Panc1 (cell line): ENCODE data around the gene CEP68. TPM values are rescaled to one million over a fixed set of nuclear protein-coding genes. Genes with fewer than 3 reads are reported as not detected.

Experiments used
- ATAC-seq: fragments of 200-7000 bp; cut with Tn5 transposase; 2 replicates; pipeline ENCODE4 v1.9.1; 2020; ENCODE audit warnings: mild to moderate bottlenecking, moderate library complexity
- BruUV-seq: library from RNA; stranded (reverse); fragments of 400-500 nt; replicated peaks from 2 replicates; lab custom pipeline; 2021; lab: Mats Ljungman, UMichigan
- CTCF ChIA-PET: fragments of 300-600 bp; sonication (Branson Sonifier 250); formaldehyde crosslinking; loops from one replicate; lab custom pipeline; 2022; ENCODE audit warnings: antibody characterized with exemption; lab: Charles Lee
- POLR2A ChIA-PET: fragments of 300-600 bp; sonication (Branson Sonifier 250); formaldehyde crosslinking; loops from one replicate; lab custom pipeline; 2022; ENCODE audit warnings: antibody characterized with exemption; lab: Charles Lee
- DNase-seq: peaks from one replicate; pipeline ENCODE4 v3.0.0-alpha.2; 2010; ENCODE audit warnings: low read depth, low spot score
- H3K27ac ChIP-seq: 2 replicates; pipeline ENCODE4 v1.5.1; 2011; ENCODE audit warnings: mild to moderate bottlenecking, low read length, inconsistent platforms
- H3K27me3 ChIP-seq: fragments of 200-500 bp; sonication (Bioruptor generic); 2 replicates; pipeline ENCODE4 v1.6.0; 2014; ENCODE audit warnings: low read length, inconsistent platforms; ENCODE audit not compliant: control insufficient read depth, insufficient read depth
- H3K36me3 ChIP-seq: fragments of 200-500 bp; sonication (Bioruptor generic); 2 replicates; pipeline ENCODE4 v1.5.1; 2014; ENCODE audit warnings: inconsistent platforms, mild to moderate bottlenecking, low read length, moderate library complexity; ENCODE audit not compliant: control insufficient read depth, insufficient read depth
- H3K4me1 ChIP-seq: 2 replicates; pipeline ENCODE4 v1.5.1; 2011; ENCODE audit warnings: inconsistent platforms, mild to moderate bottlenecking, low read length, moderate library complexity; ENCODE audit not compliant: control insufficient read depth, insufficient read depth
- H3K4me3 ChIP-seq, 2 experiments: 2 replicates each; pipeline ENCODE4 v1.5.1; 2011 to 2012; ENCODE audit warnings: low read depth in 2 of 2, low read length in 2 of 2, mild to moderate bottlenecking in 2 of 2, inconsistent platforms in 1 of 2, moderate library complexity in 1 of 2
- H3K9me3 ChIP-seq: fragments of 200-500 bp; sonication (Bioruptor generic); 2 replicates; pipeline ENCODE4 v1.5.1; 2014; ENCODE audit warnings: low read depth, mild to moderate bottlenecking, inconsistent platforms, low read length, moderate library complexity; ENCODE audit not compliant: control insufficient read depth, insufficient read depth
- POLR2AphosphoS5 ChIP-seq: IDR thresholded peaks from 2 replicates; pipeline ENCODE4 v1.6.1; 2012; ENCODE audit warnings: mild to moderate bottlenecking, low read depth, low read length, moderate library complexity
- SIN3A ChIP-seq: IDR thresholded peaks from 2 replicates; pipeline ENCODE4 v1.6.1; 2012; ENCODE audit warnings: low read depth, mild to moderate bottlenecking, low read length, moderate library complexity, borderline replicate concordance; ENCODE audit not compliant: insufficient read depth
- TCF7L2 ChIP-seq: IDR thresholded peaks from 2 replicates; pipeline ENCODE4 v1.6.1; 2011; ENCODE audit warnings: mild to moderate bottlenecking, low read depth, low read length, inconsistent platforms
- in situ Hi-C: cut with HindIII; loops from 2 replicates; pipeline ENCODE4 v1.10.0; 2016; ENCODE audit warnings: low sequenced_read_pairs, low pct_unique_long_range_greater_than_20kb
- intact Hi-C: fragments of 100-400 bp; cut with micrococcal nuclease; formaldehyde crosslinking; loops from one replicate; pipeline ENCODE4 v1.10.0; 2022; ENCODE audit not compliant: unreplicated experiment
- total RNA-seq: library from RNA; stranded (reverse); gene quantifications from one replicate; pipeline ENCODE4 v1.2.1, GENCODE V29; 2021; ENCODE audit not compliant: unreplicated experiment
- TF ChIP-seq, protein P1 (sequence below): fragments of 450-650 bp; IDR thresholded peaks from 2 replicates; pipeline ENCODE4 v1.5.1; 2017; ENCODE audit warnings: mild to moderate bottlenecking
- TF ChIP-seq, protein P2 (sequence below), 2 experiments: IDR thresholded peaks; 2 replicates each; pipeline ENCODE4 v1.6.1; 2011 to 2012; ENCODE audit warnings: low read depth in 2 of 2, control low read depth in 1 of 2, low read length in 1 of 2, mild to moderate bottlenecking in 1 of 2, moderate library complexity in 1 of 2; ENCODE audit not compliant: insufficient read depth in 1 of 2

Gene CEP68
- total RNA-seq, 1 experiment from 2014 or later: 13.3 TPM

GRCh38 chr2:65031341-65032018, 24.7 kb upstream of the CEP68 start:
- POLR2A ChIA-PET: no interaction called here
- H3K4me3 ChIP-seq: no peak overlapping the region
- no peaks in the 10 kb centered on the region for H3K9me3 ChIP-seq

GRCh38 chr2:65032019-65032975, 23.9 kb upstream of the CEP68 start:
- CTCF ChIA-PET: interaction anchor here (0.6 to 1.2 kb wide), 4 partner anchors 115 to 634 kb away, joined by 3 to 12 read pairs (median 4); no protein-coding TSS in a partner anchor
- no peak overlapping the region for H3K4me3 ChIP-seq
- H3K9me3 ChIP-seq: no peaks in the 10 kb centered on the region
- BruUV-seq: no TSS peak
- ATAC-seq (no peak), DNase-seq (no peak)
- no peaks in the 10 kb centered on the region for H3K27me3 ChIP-seq
- no peaks in the 10 kb centered on the region for H3K4me1 ChIP-seq
- no peak overlapping the region for H3K27ac ChIP-seq
- intact Hi-C loops: no loop called here
- no peaks in the 10 kb centered on the region for H3K36me3 ChIP-seq
- in situ Hi-C loops: no loop called here
- POLR2A ChIA-PET: no interaction called here
- TF ChIP-seq, protein P1, sequence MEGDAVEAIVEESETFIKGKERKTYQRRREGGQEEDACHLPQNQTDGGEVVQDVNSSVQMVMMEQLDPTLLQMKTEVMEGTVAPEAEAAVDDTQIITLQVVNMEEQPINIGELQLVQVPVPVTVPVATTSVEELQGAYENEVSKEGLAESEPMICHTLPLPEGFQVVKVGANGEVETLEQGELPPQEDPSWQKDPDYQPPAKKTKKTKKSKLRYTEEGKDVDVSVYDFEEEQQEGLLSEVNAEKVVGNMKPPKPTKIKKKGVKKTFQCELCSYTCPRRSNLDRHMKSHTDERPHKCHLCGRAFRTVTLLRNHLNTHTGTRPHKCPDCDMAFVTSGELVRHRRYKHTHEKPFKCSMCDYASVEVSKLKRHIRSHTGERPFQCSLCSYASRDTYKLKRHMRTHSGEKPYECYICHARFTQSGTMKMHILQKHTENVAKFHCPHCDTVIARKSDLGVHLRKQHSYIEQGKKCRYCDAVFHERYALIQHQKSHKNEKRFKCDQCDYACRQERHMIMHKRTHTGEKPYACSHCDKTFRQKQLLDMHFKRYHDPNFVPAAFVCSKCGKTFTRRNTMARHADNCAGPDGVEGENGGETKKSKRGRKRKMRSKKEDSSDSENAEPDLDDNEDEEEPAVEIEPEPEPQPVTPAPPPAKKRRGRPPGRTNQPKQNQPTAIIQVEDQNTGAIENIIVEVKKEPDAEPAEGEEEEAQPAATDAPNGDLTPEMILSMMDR: no peak
- TF ChIP-seq, protein P2, sequence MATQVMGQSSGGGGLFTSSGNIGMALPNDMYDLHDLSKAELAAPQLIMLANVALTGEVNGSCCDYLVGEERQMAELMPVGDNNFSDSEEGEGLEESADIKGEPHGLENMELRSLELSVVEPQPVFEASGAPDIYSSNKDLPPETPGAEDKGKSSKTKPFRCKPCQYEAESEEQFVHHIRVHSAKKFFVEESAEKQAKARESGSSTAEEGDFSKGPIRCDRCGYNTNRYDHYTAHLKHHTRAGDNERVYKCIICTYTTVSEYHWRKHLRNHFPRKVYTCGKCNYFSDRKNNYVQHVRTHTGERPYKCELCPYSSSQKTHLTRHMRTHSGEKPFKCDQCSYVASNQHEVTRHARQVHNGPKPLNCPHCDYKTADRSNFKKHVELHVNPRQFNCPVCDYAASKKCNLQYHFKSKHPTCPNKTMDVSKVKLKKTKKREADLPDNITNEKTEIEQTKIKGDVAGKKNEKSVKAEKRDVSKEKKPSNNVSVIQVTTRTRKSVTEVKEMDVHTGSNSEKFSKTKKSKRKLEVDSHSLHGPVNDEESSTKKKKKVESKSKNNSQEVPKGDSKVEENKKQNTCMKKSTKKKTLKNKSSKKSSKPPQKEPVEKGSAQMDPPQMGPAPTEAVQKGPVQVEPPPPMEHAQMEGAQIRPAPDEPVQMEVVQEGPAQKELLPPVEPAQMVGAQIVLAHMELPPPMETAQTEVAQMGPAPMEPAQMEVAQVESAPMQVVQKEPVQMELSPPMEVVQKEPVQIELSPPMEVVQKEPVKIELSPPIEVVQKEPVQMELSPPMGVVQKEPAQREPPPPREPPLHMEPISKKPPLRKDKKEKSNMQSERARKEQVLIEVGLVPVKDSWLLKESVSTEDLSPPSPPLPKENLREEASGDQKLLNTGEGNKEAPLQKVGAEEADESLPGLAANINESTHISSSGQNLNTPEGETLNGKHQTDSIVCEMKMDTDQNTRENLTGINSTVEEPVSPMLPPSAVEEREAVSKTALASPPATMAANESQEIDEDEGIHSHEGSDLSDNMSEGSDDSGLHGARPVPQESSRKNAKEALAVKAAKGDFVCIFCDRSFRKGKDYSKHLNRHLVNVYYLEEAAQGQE (IDR thresholded peaks at IDR 0.05; ENCODE audit: insufficient read depth in 1 of 2, low read depth in 2 of 2, low read length in 1 of 2): no peak
- TF ChIP-seq SIN3A: no peak
- no peak for TF ChIP-seq POLR2AphosphoS5
- no peak for TF ChIP-seq TCF7L2

More at GRCh38 chr2:65031341-65032018, 24.7 kb upstream of the CEP68 start:
- Histone ChIP-seq H3K36me3 (no peaks in the 10 kb centered on the region), H3K4me1 (no peaks in the 10 kb centered on the region), H3K27ac (no peak overlapping the region), H3K27me3 (no peaks in the 10 kb centered on the region)
- intact Hi-C loops: no loop called here
- TF ChIP-seq, protein P2 (IDR thresholded peaks at IDR 0.05; ENCODE audit: insufficient read depth in 1 of 2, low read depth in 2 of 2, low read length in 1 of 2): no peak
- TF ChIP-seq, protein P1: no peak
- no peak for TF ChIP-seq SIN3A
- TF ChIP-seq POLR2AphosphoS5: no peak
- CTCF ChIA-PET: interaction anchor here (0.6 kb wide), 1 partner anchor 634 kb away, joined by 3 read pairs; no protein-coding TSS in a partner anchor
- DNase-seq (no peak), ATAC-seq (no peak)
- no TSS peak for BruUV-seq
- in situ Hi-C loops: no loop called here
